Breast epithelium (tissue), 3 donors: ENCODE measurements around the gene SLC5A9.

Experiments used
- CTCF ChIP-seq, 3 donors: fragments of 450-650 bp; IDR thresholded peaks; one replicate each; pipeline ENCODE4 v1.5.1; 2016 to 2017; ENCODE audit warnings: antibody characterized with exemption in 3 of 3, mild to moderate bottlenecking in 3 of 3, moderate library complexity in 3 of 3
- POLR2A ChIP-seq: fragments of 450-650 bp; IDR thresholded peaks from one replicate; pipeline ENCODE4 v1.6.1; 2016; ENCODE audit warnings: antibody characterized with exemption, mild to moderate bottlenecking, moderate library complexity

GRCh38 chr1:48196237-48196636 lies 26.3 kb upstream of the SLC5A9 start:
- TF ChIP-seq CTCF (IDR thresholded peaks at IDR 0.05) (no peak), POLR2A (no peak)
